ENCODE results near the gene SP100. TPM values are rescaled to one million over a fixed set of nuclear protein-coding genes. Genes with fewer than 3 reads are reported as not detected.

Gene SP100
- total and polyA plus RNA-seq, 4 donors: 56.2 to 128 (median 81.1) TPM

- peaks cover 0 to 17% (median 1%) of the 10 kb centered on the region in 4 donors for H3K9me3 ChIP-seq (ENCODE audit: control insufficient read depth in 4 of 4, insufficient read depth in 3 of 4, low read length in 3 of 4)
- no peaks in the 10 kb centered on the region for H3K27me3 ChIP-seq (ENCODE audit: control insufficient read depth in 3 of 3, insufficient read depth in 3 of 3, low read length in 2 of 3)
- H3K9ac ChIP-seq (ENCODE audit: insufficient read depth in 1 of 2, low read length in 2 of 2): no peak overlapping the region
- DNase-seq: no peak
- 93 to 100% methylated on average over 1 of the region's 1 CpG for WGBS, 2 donors
- no peak for TF ChIP-seq CTCF (IDR thresholded peaks at IDR 0.05; ENCODE audit: control extremely low read depth, extremely low read depth)
- no peaks in the 10 kb centered on the region for H3K36me3 ChIP-seq (ENCODE audit: control insufficient read depth in 4 of 4, insufficient read depth in 4 of 4, low read length in 4 of 4)
- H3K4me1 ChIP-seq (ENCODE audit: control insufficient read depth in 5 of 5, insufficient read depth in 5 of 5, low read length in 5 of 5): peaks cover 0 to 3% (median 0%) of the 10 kb centered on the region in 5 donors
- H3K27ac ChIP-seq (ENCODE audit: low read depth in 1 of 2, low read length in 1 of 2): no peak overlapping the region
- no peak for ATAC-seq (ENCODE audit: insufficient read depth, low FRiP score)
- H3K4me3 ChIP-seq: no peak overlapping the region
These were observed 155.0 kb downstream of the SP100 start for GRCh38 chr2:230570987-230571386.

GRCh38 chr2:230575642-230576324 lies 159.8 kb downstream of the SP100 start:
- H3K27me3 ChIP-seq (ENCODE audit: control insufficient read depth in 3 of 3, insufficient read depth in 3 of 3, low read length in 2 of 3): peaks cover 0 to 4% (median 0%) of the 10 kb centered on the region in 3 donors
- ATAC-seq (ENCODE audit: insufficient read depth, low FRiP score): no peak
- H3K4me1 ChIP-seq (ENCODE audit: control insufficient read depth in 5 of 5, insufficient read depth in 5 of 5, low read length in 5 of 5): peaks cover 0 to 3% (median 0%) of the 10 kb centered on the region in 5 donors
- no peak for TF ChIP-seq CTCF (IDR thresholded peaks at IDR 0.05; ENCODE audit: control extremely low read depth, extremely low read depth)
- peaks cover 0 to 22% (median 1%) of the 10 kb centered on the region in 4 donors for H3K9me3 ChIP-seq (ENCODE audit: control insufficient read depth in 4 of 4, insufficient read depth in 3 of 4, low read length in 3 of 4)
- 78 to 81% methylated on average over 9 of the region's 9 CpGs for WGBS, 2 donors
- no peak overlapping the region for H3K9ac ChIP-seq (ENCODE audit: insufficient read depth in 1 of 2, low read length in 2 of 2)
- H3K27ac ChIP-seq (ENCODE audit: low read depth in 1 of 2, low read length in 1 of 2): no peak overlapping the region
- H3K4me3 ChIP-seq: no peak overlapping the region
- no peaks in the 10 kb centered on the region for H3K36me3 ChIP-seq (ENCODE audit: control insufficient read depth in 4 of 4, insufficient read depth in 4 of 4, low read length in 4 of 4)
- no peak for DNase-seq

- 69 to 75% methylated on average over 6 of the region's 6 CpGs for WGBS, 2 donors
- Histone ChIP-seq H3K27me3 (ENCODE audit: control insufficient read depth in 3 of 3, insufficient read depth in 3 of 3, low read length in 2 of 3) (peaks cover 0 to 4% (median 0%) of the 10 kb centered on the region in 3 donors), H3K27ac (ENCODE audit: low read depth in 1 of 2, low read length in 1 of 2) (no peak overlapping the region), H3K9ac (ENCODE audit: insufficient read depth in 1 of 2, low read length in 2 of 2) (no peak overlapping the region), H3K36me3 (ENCODE audit: control insufficient read depth in 4 of 4, insufficient read depth in 4 of 4, low read length in 4 of 4) (no peaks in the 10 kb centered on the region), H3K4me1 (ENCODE audit: control insufficient read depth in 5 of 5, insufficient read depth in 5 of 5, low read length in 5 of 5) (peaks cover 0 to 3% (median 0%) of the 10 kb centered on the region in 5 donors), H3K9me3 (ENCODE audit: control insufficient read depth in 4 of 4, insufficient read depth in 3 of 4, low read length in 3 of 4) (peaks cover 0 to 15% (median 1%) of the 10 kb centered on the region in 4 donors), H3K4me3 (no peak overlapping the region)
- ATAC-seq (ENCODE audit: insufficient read depth, low FRiP score) (no peak), DNase-seq (peak; percentile 19 to 39 (median 26))
- no peak for TF ChIP-seq CTCF (IDR thresholded peaks at IDR 0.05; ENCODE audit: control extremely low read depth, extremely low read depth)
These were observed 161.1 kb downstream of the SP100 start for GRCh38 chr2:230577114-230577513.

All from lung (tissue), 12 donors.